WERI-Rb-1 (cell line): Measurements from ENCODE around the gene IRF2.

Experiments
- DNase-seq: peaks from one replicate; pipeline ENCODE4 v3.0.0-alpha.2; 2020
- H3K27ac ChIP-seq: fragments of 250-450 bp; sonication (Bioruptor Pico); 2 replicates; pipeline ENCODE4 v1.5.1; 2020; ENCODE audit warnings: mild to moderate bottlenecking, moderate library complexity
- H3K27me3 ChIP-seq: fragments of 250-450 bp; sonication (Bioruptor Pico); 2 replicates; pipeline ENCODE4 v1.5.1; 2021; ENCODE audit warnings: mild to moderate bottlenecking, low read depth, moderate library complexity; ENCODE audit not compliant: insufficient read depth, severe bottlenecking
- H3K36me3 ChIP-seq: fragments of 250-450 bp; sonication (Bioruptor Pico); 2 replicates; pipeline ENCODE4 v1.5.1; 2020; ENCODE audit warnings: mild to moderate bottlenecking, moderate library complexity
- H3K4me3 ChIP-seq: 2 replicates; pipeline ENCODE4 v1.5.1; 2011; ENCODE audit warnings: low read depth, mild to moderate bottlenecking, control low read depth, low read length
- H3K9me3 ChIP-seq: fragments of 250-450 bp; sonication (Bioruptor Pico); 2 replicates; pipeline ENCODE4 v1.5.1; 2021; ENCODE audit warnings: mild to moderate bottlenecking, moderate library complexity; ENCODE audit not compliant: severe bottlenecking
- TF ChIP-seq, protein P1 (sequence below): IDR thresholded peaks from 2 replicates; pipeline ENCODE4 v1.5.1; 2011; ENCODE audit warnings: low read depth, mild to moderate bottlenecking, control low read depth, inconsistent platforms, low read length

Gene IRF2

DNA sequence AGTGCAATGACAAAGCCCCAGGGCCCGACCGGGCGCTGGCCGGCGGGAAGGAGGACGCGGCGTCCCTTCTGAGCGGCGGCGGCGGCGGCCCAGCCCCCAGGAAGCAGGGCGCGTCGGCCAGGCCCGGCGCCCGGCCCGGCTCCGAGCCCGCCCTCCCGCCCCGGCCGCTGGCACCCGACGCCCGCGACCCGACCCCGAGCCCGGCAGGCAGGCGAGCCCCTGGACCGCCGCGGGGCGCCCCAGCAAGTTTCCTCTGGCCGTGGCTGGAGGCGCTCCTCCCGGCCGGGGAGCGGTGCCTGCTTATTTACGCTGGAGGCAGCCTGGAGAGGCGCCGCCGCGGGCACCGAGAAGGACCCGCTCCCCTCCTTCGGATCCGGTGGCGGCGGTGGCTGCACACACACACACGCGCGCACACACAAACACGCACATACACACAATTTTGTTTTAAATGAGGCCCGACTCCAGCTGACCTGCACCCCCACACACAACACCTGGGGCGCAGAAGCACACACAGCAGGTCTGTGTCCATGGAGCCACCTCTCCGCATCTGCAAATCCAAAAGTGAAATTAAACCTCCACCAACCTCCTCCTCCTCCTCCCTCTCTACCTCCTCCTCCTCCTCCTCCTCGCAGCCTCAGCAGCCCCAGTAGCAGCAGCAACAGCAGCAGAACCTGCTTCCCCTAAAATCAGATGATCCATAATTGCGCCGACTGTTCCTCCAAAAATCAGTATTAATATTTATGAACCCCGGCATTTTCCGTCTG is 669 bp downstream of the IRF2 start:
- peak overlapping the region; percentile 39 for H3K27ac ChIP-seq
- no peaks in the 10 kb centered on the region for H3K9me3 ChIP-seq
- H3K4me3 ChIP-seq, result peak overlapping the region; percentile 92
- no peaks in the 10 kb centered on the region for H3K27me3 ChIP-seq
- peak; percentile 41 for DNase-seq
- no peaks in the 10 kb centered on the region for H3K36me3 ChIP-seq
- TF ChIP-seq, protein P1, sequence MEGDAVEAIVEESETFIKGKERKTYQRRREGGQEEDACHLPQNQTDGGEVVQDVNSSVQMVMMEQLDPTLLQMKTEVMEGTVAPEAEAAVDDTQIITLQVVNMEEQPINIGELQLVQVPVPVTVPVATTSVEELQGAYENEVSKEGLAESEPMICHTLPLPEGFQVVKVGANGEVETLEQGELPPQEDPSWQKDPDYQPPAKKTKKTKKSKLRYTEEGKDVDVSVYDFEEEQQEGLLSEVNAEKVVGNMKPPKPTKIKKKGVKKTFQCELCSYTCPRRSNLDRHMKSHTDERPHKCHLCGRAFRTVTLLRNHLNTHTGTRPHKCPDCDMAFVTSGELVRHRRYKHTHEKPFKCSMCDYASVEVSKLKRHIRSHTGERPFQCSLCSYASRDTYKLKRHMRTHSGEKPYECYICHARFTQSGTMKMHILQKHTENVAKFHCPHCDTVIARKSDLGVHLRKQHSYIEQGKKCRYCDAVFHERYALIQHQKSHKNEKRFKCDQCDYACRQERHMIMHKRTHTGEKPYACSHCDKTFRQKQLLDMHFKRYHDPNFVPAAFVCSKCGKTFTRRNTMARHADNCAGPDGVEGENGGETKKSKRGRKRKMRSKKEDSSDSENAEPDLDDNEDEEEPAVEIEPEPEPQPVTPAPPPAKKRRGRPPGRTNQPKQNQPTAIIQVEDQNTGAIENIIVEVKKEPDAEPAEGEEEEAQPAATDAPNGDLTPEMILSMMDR, result no peak

DNA sequence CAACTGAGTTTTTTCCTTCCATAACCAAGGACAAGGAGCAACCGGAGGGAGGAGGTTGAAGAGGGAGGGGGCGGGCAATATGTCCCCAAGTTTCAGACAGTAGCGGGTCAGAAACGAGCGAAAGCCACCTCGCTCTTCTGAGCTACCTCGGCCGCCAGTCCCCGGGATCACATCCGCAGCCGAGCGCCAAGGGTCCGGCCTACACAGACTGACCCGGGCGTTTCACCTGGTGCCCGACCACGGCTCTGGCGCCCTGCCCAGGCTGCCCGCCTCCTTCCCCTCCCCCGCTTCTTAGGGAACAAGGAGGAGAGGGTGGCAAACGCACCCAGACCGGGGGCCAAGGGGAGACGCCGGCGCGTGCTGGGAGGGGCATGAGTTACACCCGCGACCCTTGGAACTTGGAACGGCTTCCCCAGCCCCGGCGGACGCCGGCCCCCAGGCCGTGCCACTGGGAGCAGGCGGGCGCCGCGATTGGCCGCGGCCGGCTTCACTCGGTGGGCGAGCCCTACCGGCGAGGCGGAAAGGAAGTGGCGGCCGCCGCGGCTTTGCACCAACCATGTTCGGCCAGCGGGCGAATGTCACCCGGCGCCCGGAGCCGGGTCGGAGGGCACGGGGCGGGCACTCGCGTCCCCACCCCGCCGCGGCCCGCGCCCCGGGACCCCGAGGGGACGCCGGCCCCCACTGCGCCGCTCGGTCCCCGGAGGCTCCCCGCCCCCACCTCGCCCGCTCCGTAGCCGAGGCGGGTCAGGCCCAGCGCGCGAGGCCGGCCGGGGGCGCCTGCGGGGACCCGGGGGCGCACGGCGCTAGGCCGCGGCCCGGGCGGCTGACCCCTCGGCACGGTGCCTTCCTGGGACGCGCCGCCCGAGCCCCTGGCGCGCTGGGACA is 1.5 kb downstream of the IRF2 start:
- H3K9me3 ChIP-seq, result no peaks in the 10 kb centered on the region
- no peaks in the 10 kb centered on the region for H3K36me3 ChIP-seq
- peak overlapping the region; percentile 92 for H3K4me3 ChIP-seq
- H3K27me3 ChIP-seq, result no peaks in the 10 kb centered on the region
- peak; percentile 75 for DNase-seq
- TF ChIP-seq, protein P1, result no peak
- H3K27ac ChIP-seq, result peak overlapping the region; percentile 81

GRCh38 chr4:184471881-184472613 is 2.3 kb downstream of the IRF2 start:
- DNase-seq, result peak; percentile 32

GRCh38 chr4:184470785-184471110 is 3.6 kb downstream of the IRF2 start:
- no peak for DNase-seq
- H3K27ac ChIP-seq, result no peak overlapping the region
- H3K36me3 ChIP-seq, result no peaks in the 10 kb centered on the region
- no peaks in the 10 kb centered on the region for H3K27me3 ChIP-seq
- TF ChIP-seq, protein P1, result no peak
- no peak overlapping the region for H3K4me3 ChIP-seq
- no peaks in the 10 kb centered on the region for H3K9me3 ChIP-seq

More at GRCh38 chr4:184471881-184472613, 2.3 kb downstream of the IRF2 start:
- H3K4me3 ChIP-seq, result peak overlapping the region; percentile 92
- TF ChIP-seq, protein P1, result no peak
- no peaks in the 10 kb centered on the region for H3K27me3 ChIP-seq
- peak overlapping the region; percentile 81 for H3K27ac ChIP-seq
- H3K36me3 ChIP-seq, result no peaks in the 10 kb centered on the region
- H3K9me3 ChIP-seq, result no peaks in the 10 kb centered on the region

DNA sequence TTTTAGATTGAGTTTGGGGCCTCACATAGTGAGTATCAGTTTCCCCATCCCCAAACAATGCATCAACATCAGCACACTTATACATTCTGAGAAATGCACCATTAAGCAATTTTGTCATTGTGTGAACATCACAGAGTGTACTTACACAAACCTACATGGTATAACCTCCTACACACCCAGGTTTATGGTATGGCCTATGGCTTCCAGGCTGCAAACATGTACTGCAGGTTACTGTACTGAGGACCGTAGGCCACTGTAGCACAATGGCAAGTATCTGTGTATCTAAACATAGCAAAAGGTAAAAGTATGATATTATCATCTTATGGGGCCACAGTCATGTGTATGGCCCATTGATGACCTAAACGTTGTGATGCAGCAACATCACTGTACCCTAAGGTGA is 7.7 kb downstream of the IRF2 start:
- no peak overlapping the region for H3K4me3 ChIP-seq
- no peaks in the 10 kb centered on the region for H3K9me3 ChIP-seq
- no peaks in the 10 kb centered on the region for H3K36me3 ChIP-seq
- no peak for DNase-seq
- no peak overlapping the region for H3K27ac ChIP-seq
- TF ChIP-seq, protein P1, result no peak
- H3K27me3 ChIP-seq, result no peaks in the 10 kb centered on the region
